Fibroblast of skin of right biceps (primary cell): ENCODE measurements around the gene AHRR.
A peak's percentile ranks its signal among the peaks of the same experiment; 100 is the strongest.
"Not testable (repeated sequence)": the region's sequence is repeated elsewhere in the genome, so short reads cannot be mapped to it uniquely, and the experiment has no call there.

Source experiments
- DNase-seq: peaks from one replicate; pipeline ENCODE4 v3.0.0-alpha.2; 2013

AHRR gene

DNA sequence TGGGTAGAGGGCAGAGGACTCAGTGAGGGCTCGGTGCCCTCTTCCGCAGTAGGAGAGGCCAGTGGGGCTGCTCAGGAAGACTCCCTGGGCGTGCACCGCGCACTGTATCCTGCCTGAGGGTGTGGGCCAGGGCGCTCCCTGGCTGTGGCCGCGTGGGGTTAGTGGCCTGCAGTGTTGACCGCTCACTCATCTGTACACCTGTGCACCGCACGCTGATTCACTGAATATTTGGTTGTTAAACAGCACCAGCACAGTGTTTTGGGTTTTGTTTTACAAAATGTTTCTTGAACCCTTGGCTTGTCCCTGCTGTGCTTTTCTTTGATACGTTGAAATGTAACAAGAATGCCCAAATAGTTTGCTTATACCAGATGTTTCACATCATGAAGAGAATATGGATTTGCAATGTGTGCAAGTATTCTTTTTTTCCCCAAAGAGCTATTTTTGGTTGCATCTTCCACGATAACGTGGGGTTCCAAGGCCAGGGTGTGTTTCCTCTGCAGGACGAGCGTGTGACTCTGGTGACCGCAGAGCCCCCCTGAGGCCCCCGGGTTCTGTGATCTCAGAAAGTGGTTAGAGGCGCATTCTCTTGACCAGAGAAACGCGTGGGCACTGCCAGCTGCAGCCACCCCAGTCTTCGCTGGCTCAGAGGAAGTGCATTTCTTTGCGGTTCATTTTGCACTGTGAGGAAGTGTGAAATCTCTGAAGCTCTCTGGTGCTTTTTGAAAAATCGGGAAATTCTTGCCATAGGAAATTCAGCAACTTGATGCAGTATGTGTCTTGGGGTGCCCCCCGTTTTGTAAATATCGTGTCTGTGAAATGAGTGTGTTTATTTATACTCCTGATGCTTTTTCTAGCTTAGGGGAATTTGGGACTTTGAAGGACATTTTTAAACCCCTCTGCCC lies 46.9 kb downstream of the AHRR start:
- DNase-seq: peak; percentile 74

DNA sequence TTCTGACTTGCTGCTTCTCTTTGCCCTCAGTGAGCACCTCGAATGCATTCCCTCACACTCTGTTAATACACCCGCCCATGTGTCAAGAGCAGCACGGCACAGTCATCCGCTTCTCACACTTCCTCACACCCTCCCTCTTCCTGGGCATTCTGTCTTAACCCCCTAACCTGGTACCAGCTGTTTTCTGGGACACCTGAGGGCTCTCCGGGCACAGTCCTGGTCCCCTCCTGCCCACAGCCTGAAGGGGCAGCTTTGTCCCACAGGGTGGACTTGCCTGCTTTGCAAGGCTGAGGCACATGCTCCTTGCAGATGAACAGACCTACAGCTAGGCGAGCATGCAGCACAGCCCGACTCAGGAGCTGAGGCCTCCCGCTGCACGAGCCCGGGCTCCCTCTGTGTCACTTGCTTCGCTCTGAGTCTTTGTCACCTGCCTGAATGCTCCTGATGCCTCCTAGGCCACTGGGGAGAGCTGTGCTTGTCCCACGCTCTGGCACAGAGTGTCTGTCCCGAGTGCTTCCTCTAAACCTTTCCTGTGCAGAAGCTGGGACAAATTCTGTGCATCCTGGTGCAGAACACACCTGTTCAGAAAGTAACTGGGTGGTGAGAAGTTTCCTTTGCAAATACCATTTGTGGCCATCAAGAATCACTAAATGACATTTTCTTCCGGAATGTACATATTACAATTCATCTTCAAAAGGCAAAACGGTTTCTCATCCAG lies 47.8 kb downstream of the AHRR start:
- no peak for DNase-seq

DNA sequence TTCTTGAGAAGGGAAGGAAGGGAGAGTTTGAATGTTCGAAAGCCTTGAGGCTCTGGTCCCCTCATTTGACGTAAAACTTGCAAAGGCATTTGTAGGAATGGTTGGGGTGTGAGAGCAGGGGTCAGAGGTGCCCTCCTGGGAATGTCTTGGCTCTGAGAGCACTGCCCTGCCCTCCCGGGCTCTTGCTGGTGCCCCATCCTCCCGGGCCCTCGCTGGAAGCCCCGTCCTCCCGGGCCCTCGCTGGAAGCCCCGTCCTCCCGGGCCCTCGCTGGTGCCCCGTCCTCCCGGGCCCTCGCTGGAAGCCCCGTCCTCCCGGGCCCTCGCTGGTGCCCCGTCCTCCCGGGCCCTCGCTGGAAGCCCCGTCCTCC lies 48.3 kb downstream of the AHRR start:
- DNase-seq: not testable (repeated sequence)

DNA sequence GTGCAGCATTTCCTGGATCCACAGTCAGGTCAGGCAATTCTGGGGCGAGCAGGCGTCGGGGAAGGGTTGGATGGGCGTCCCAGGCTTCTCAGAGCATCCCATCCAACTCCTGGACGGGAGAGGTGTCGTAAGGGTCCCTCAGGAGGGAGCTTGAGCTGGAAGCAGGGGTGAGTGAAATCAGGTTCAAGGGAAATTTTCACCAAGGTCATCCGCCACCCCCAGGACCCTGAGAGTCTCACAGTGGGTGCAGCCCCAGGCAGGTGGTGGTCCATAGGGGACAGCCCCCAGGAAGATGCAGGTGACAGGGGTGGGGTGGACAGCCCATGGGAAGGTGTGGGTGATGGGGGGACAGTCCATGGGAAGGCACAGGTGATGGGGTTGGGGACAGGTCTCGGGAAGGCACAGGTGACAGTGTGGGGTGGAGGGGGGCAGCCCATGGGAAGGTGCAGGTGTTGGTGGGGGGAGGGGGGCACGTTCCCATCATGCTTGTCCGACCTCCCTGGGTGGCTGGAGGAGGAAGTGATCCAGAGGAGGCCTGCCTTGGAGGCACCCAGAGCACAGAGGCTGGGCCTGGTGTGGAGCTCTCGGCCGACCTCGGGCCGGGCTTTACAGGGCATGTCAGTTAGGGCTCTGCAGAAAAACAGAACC lies 48.9 kb downstream of the AHRR start:
- no peak for DNase-seq

DNA sequence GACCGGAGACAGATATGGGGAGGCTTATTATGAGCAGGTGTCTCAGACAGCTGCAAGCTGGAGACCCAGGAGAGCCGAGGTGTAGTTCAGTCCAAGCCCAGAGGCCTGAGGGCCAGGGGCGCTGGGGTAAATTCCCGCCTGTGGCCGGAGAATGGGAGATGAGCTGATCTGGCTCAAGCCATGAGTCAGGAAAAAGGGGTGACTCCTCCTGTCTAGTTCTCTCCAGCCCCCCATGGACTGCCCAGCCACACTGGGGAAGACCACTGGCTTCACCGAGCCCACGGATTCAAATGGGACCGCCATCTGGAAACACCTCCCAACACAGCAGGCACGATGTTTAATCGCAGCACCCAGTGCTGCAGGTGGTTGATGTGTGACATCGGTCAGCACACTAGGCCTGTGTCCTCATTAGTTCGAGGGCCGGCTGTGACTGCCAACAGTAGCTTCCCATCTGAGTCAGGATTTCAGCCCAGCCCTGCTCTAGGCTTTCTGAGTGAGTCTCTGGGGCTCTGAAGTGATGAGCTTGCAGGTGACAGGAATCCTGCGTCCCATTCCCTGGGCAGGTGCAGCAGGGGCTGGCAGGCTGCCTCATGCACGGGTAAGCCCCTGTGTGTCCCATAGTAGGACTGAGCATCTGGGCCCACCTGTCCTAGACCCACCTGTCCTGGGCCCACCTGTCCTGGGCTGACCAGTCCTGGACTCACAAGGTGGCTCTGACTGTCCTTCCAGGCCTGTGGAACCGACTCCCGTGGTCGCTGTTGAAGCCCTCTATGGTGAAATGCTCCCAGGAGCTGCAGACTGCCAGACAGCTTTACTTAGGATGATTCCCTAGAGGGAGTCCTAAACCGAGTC lies 49.7 kb downstream of the AHRR start:
- DNase-seq: no peak

DNA sequence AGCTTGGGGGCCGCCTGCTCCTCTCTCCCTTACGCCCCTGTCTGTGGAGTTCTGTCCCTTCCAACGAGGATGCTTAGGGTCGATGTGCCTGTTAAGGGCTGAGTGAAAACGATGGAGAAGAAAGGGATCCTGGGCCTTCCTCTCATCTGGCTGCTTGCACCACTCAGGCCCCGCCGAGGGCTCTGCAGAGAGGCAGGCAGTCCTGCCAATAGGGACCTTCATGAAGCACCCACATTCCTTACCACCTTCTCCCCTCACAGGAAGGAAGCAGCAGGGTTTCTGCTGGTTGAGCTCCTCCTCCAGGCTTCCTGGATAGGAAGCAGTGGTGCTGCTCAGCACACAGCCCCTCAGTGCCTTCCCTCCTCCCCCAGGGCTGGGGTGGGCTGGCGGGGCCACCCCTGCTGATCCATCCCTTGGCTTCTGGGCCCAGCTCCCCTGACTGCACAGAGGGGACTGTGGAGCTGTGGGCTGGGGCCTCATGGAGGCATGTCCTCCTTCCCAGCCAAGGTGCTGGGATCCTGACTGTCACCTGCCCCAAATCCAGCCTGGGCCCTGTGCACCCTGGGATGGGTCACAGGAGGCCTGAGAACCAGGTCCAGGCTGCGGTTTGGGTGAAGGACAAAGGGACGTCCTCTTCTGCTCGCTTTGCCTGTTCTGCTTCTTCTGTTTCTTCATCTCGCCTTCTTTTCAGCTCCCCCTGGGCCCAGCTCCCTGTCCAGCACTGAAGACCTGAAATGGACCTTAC lies 50.5 kb downstream of the AHRR start:
- peak; percentile 41 for DNase-seq

DNA sequence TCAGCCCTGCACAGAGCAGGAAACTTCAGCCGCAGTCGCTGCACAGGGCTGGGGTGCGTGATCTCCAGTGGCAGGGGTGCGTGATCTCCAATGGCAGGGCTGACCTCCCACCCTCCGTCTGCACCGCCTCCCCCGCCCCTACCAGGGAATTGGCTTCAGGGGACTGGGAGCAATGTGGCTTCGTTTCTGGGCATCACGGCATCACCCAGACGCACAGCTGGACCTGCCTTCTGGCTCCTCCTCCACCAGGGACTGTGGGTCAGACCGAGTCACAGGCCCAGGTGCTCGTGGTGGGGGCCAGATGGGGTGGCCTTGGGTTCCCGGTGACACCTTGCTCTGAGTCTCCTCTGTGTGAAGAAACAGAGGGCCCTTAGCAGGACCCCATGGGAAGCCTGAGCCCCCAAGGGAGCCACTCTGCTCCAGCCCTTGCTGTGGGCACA lies 51.1 kb downstream of the AHRR start:
- no peak for DNase-seq

DNA sequence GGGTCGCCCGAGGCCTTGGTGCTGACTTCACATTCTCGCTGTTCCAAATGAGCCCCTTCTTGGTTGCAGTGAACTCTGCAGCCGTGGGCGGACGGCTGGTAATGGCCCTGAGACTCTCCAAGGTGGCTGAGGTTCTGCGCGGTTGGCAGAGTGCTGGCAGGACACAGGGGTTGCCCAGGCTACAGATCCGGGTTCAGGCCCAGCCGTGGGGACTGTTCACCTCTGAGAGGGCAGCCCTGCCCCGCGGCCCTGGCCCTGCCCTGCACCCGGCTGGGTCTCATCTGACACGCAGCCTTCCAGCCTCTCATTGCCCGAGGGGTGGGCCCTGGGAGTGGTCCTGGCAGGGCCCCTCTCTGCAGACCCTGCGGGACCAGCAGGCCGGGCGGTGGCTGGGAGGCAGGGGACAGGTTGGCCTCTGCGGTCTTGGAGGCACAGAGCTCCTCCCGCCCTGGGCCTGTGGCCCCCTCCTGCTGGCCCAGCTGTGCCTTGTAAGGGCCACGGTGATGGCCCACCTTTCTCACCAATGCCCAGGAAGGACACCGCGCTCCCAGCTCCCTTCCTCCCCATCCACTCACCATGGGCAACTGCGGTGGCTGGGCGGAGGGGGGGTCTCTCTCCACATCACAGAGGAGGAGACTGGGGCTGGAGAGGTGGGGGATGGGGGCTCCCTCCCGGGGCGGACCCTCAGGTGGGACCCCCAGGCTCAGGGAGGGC lies 51.6 kb downstream of the AHRR start:
- DNase-seq: no peak

DNA sequence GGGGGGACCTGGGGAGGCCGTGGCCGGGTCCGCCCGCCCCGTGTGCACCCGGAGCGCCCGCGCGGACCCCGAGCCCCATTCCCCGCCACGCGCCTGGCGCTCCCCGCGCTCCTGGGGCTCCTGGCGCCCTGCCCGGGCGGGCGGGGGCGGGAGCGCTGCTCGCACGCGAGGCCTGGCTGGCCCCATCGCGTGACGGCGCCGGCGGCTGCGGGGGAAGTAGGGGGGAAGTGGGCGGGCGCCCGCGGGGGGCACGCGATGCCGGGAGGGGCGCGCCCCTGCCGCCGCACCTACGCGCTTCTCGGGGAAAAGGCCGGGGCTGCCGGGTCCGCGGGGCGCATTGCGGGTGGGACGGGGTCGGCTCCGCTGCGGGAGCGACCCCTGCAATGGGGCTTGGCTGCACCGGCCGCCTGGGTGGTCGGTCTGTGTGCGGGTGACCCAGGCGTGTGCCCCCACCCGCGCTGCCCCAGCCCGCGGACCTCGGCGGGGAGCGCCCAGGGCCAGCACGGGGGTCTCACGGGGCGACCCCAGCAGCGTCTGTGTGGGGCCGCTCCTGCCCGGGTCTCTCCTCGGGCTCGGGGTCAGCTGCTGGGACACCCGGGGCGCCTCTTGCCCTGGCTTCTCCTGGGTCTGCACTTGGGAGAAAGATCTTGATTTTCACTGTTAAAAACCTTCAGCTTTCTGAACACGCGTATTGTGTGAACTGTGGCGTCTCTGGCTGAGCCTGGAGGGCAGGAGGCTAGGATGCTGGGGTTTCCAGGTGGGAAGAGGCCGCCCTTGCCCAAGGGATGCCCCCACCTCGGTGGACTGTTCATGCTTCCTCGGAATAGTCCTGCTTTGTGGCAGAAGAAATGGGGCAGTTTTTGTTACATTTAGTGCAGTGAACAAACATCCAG lies 52.4 kb downstream of the AHRR start:
- peak; percentile 87 for DNase-seq

DNA sequence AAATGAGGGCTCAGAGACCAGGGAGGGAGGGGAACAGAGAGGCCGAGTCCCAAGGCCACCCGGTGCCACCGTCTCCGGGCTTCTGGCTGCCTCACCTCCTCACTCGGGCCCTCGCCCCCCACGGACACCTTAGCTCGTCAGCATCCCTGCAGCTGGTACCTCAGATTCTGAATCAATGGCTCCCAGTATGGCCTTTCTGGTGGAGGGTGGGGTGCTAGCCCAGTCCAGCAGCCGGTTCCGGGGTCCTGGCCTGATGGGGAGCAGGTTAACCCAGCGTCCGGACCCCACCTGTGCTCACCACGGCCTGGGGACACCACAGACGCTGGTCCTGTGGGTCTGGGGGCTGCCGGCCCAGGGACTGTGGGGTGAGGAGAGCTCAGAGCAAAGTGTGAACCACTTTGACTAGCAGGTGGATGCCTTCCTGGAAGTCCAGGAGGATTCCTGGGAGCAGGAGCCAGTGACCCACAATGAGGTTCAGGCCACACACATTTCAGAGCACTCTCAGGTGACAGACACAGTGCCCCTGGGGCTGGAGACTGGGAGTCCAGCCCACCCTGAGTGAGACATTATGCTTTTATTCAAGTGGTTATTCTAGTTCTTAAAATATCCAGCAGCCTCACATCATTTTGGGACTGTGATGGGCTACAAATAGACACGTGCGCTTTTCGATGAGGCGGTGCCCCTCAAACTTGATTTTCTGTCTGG lies 53.3 kb downstream of the AHRR start:
- no peak for DNase-seq

DNA sequence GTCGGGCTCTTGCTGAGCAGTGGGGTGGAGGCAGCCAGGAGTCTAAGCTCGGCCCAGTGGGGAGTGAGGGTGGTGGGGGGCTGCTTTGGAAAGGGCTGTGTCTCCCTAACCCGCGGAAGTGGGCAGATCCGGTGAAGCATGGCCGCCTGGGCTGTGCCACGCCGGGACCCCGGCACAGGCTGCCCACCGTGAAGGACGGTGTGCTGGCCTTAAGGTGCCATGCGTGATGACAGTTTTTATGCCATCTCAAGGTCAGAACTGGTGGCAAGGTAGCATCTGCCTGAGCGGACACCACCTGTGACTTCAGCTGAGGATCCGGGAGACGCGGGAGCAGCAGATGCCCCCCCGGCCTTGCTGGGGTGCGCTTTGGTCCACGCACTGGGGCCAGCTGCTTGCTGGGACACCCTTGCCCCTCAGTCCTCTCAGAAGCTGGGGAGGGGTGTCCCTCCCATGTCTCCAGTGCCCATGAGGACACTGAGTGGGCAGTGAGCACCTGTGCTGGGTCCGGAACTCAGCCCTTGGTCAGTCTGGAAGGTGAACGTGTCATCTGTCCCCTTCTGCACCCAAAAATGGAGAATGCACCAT lies 53.9 kb downstream of the AHRR start:
- no peak for DNase-seq

DNA sequence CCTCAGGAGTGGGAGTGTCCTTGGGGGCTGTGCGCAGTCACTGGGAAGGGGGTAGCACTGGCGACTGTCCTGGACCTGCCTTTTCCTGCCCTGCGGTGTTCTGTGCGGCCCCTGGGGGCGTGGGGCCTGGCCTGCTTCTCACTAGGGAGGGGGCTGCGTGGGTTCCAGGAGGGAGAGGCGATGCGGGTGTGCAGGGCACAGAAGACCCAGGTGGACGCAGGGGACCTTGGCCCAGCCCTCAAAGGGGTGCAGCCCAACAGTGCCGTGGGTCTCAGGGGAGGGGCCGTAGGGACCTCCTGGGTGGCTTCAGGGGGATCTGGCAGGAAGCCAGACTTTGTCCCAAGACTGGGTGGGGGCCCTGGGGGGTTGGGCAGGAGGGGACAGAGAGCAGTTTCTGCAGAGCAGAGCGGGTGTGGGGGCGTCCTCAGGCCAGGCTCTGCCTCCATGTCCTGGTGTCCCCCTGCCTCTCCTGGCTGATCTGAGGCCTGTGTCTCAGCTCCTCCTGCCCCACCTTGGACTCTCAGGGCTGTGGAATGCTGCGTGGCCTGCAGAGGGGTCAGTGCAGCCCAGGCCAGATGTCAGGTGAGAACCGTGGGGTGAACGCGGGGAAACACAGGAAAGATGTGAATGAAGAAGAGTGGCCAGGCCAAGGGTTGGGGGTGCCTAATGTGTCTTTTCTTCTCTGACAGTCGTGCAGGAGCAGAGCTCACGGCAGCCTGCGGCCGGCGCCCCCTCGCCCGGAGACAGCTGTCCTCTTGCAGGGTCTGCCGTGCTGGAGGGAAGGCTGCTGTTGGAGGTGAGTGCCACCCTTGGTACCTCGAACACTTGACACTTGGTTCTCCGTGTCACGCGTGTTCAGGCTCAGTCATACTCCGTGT lies 54.6 kb downstream of the AHRR start:
- DNase-seq: no peak

DNA sequence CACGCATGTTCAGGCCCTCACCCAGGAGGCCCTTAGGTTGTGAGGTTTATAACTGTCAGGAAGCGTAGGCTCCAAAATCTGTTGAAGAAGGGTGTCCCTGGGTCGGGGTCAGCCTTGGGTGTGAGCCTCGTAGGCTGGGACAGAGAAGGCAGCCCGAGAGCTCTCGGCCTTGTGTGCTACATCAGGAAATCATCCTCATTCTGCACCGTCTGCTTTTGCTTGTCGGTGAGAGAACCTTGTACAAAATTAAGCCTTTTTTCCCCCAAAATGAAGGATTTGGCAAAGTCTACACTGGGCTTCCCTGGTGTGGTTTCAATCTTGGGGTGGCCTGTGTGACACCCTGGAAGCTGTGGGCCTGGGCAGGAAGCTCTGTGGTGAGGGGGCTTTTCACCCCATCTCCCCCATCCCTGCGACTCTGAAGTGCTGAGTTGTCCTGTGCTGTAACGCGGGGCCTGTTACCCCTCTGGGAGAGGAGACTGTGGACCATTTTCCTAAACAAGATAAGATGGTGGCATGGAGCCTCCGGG lies 55.3 kb downstream of the AHRR start:
- DNase-seq: no peak

DNA sequence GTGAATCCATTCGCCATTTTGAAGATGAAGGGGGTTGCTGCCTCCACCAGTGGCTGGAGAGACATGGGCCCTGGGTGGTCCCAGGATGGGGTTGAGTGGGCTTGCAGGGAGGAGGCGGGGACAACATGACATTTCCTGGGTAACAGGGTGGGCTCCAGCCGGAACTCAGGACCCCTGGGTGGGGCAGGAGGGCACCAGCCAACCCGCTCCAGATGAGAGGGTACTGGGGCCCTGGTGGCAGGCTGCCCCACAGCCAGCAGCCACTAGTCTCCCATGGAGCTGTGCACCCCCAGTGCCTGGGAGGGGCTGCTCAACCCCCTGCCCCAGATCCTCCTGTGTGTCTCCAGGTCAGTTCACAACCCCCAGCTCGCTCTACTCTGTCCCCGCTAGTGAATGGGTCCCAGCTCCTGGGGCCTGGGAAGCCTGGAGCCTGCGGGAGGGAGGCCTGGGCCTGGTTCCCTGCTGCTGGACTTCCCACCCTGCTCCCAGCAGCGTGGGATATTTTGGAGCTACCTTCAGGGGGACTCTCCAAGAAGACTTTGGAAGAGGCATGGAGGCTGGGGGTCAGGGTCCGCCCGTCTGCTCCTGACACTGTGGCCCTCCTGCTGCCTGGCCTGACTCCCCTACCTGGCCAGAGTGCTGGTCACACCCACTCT lies 55.9 kb downstream of the AHRR start:
- DNase-seq: no peak

DNA sequence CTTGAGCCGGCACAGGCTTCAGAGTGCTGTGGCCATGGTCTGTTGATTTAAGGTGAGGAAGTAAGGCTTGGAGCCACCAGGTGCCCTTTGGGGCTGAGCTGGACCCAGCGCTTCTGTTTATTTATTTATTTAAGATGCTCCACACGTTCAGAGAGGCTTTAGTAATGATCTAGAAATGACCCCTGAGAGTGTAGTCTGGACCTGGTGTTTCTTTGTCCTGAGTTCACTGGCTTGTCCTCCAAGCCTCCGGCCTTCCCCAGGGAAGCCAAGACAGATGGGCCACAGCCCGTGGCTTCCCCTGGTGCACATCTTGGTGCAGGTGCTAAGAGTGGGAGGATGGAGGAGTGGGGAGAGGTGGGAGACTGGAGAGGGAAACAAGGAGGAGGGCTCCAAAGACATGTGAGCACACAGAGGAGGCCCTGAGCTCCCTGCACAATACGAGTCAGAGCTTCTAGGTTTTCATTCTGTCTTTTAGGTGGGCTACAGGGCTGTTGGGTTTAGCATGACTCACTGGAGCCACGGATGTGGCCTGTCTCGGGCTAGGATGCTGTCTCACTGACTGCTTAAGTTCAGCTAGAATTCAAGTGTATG lies 56.9 kb downstream of the AHRR start:
- DNase-seq: peak; percentile 85

DNA sequence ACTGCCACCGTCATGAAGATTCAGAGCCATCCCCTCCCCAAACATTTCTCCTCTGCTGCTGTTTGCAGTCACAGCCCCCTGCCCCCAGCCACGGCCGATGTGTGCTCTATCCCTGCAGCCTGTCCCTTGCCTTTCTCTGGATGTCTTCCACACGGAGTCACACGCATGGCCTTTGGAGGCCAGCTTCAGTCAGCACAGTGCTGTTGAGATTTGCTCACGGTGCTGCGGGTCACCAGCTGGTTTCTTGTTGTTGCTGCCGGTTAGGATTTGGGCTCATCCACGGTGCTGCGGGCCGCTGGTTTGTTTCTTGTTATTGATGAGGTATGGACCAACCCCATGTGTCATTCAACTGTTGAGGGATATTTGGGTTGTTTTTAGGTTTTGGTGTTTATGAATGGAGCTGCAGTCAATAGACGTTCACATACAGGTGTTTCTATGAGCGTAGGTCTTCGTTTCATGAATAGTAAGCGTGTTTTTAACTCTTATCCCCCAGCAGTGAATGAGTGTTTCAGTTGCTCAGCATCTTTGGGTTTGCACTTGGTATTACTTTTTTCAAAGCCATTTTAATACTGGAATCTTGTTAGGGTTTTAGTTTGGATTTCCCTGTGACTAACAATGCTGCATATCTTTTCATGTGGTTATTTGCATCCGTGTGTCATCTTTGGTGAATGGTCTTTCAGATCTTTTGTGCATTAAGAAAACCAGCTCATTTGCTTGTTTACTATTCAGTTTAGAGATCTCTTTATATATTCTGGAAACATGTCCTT lies 57.6 kb downstream of the AHRR start:
- peak; percentile 66 for DNase-seq
